HG03066 (cell line): ENCODE data around the gene TRPC4.

ENCODE experiments used
- ATAC-seq: cut with Tn5 transposase; IDR thresholded peaks from one replicate; pipeline ENCODE4 v1.9.1; 2021; ENCODE audit warnings: low read depth; ENCODE audit not compliant: unreplicated experiment

The TRPC4 gene

GRCh38 chr13:37735293-37735692 lies 134.3 kb downstream of the TRPC4 start:
- ATAC-seq: no peak

GRCh38 chr13:37729876-37730275 lies 139.7 kb downstream of the TRPC4 start:
- ATAC-seq: no peak

- ATAC-seq: no peak
Observed at GRCh38 chr13:37716420-37717195, 153.0 kb downstream of the TRPC4 start.

- ATAC-seq: no peak
Observed at GRCh38 chr13:37715606-37716015, 154.0 kb downstream of the TRPC4 start.

- no peak for ATAC-seq
Observed at GRCh38 chr13:37709318-37709717, 160.3 kb downstream of the TRPC4 start.

GRCh38 chr13:37707739-37708500 lies 161.7 kb downstream of the TRPC4 start:
- ATAC-seq: no peak

- ATAC-seq: no peak
Observed at GRCh38 chr13:37706041-37706440, 163.5 kb downstream of the TRPC4 start.

GRCh38 chr13:37701972-37702371 lies 167.6 kb downstream of the TRPC4 start:
- ATAC-seq: no peak

GRCh38 chr13:37701306-37701705 lies 168.3 kb downstream of the TRPC4 start:
- ATAC-seq: no peak

- no peak for ATAC-seq
Observed at GRCh38 chr13:37700887-37701286, 168.7 kb downstream of the TRPC4 start.

- no peak for ATAC-seq
Observed at GRCh38 chr13:37695200-37695599, 174.4 kb downstream of the TRPC4 start.

GRCh38 chr13:37690361-37690760 lies 179.2 kb downstream of the TRPC4 start:
- ATAC-seq: no peak

GRCh38 chr13:37686501-37686900 lies 183.1 kb downstream of the TRPC4 start:
- no peak for ATAC-seq

GRCh38 chr13:37685206-37685605 lies 184.4 kb downstream of the TRPC4 start:
- no peak for ATAC-seq

- ATAC-seq: no peak
Observed at GRCh38 chr13:37682496-37682895, 187.1 kb downstream of the TRPC4 start.

- no peak for ATAC-seq
Observed at GRCh38 chr13:37681281-37682032, 188.1 kb downstream of the TRPC4 start.

GRCh38 chr13:37680137-37680536 lies 189.4 kb downstream of the TRPC4 start:
- ATAC-seq: no peak

- no peak for ATAC-seq
Observed at GRCh38 chr13:37679043-37679442, 190.5 kb downstream of the TRPC4 start.

GRCh38 chr13:37669845-37670244 lies 199.7 kb downstream of the TRPC4 start:
- no peak for ATAC-seq

- ATAC-seq: no peak
Observed at GRCh38 chr13:37667702-37668101, 201.9 kb downstream of the TRPC4 start.

GRCh38 chr13:37666036-37666435 lies 203.5 kb downstream of the TRPC4 start:
- ATAC-seq: no peak
